GM10266 (cell line): ENCODE data around the gene CTNNA3.

Experiments
- DNase-seq: peaks from one replicate; pipeline ENCODE4 v3.0.0; 2012; ENCODE audit errors: extremely low spot score
- TF ChIP-seq, protein P1 (sequence below): IDR thresholded peaks from 2 replicates; pipeline ENCODE4 v1.5.1; 2012; ENCODE audit warnings: mild to moderate bottlenecking, low read depth; ENCODE audit not compliant: control insufficient read depth, insufficient read depth; ENCODE audit errors: missing control alignments

CTNNA3 gene

GRCh38 chr10:66049335-66049734 is 1646.7 kb downstream of the CTNNA3 start:
- TF ChIP-seq, protein P1, sequence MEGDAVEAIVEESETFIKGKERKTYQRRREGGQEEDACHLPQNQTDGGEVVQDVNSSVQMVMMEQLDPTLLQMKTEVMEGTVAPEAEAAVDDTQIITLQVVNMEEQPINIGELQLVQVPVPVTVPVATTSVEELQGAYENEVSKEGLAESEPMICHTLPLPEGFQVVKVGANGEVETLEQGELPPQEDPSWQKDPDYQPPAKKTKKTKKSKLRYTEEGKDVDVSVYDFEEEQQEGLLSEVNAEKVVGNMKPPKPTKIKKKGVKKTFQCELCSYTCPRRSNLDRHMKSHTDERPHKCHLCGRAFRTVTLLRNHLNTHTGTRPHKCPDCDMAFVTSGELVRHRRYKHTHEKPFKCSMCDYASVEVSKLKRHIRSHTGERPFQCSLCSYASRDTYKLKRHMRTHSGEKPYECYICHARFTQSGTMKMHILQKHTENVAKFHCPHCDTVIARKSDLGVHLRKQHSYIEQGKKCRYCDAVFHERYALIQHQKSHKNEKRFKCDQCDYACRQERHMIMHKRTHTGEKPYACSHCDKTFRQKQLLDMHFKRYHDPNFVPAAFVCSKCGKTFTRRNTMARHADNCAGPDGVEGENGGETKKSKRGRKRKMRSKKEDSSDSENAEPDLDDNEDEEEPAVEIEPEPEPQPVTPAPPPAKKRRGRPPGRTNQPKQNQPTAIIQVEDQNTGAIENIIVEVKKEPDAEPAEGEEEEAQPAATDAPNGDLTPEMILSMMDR, result no peak
- DNase-seq, result no peak

DNA sequence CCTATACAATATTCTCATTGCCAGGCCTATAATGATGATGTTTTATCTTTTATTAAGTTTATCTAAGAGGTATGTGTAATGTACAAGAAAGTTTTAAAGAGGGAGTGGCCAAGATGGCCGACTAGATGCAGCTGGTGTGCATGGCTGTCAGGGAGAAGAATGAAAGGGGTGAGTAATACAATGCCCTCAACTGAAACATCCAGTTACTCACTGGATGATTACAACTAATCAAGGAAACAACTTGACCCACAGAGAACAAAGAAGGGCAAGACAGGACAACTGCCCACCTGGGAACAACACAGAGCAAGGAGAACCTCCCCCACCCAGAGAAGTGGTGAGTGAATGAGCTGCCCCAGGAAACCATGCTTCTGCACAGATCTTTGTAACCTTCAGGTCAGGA is 1650.1 kb downstream of the CTNNA3 start:
- no peak for DNase-seq
- TF ChIP-seq, protein P1, result no peak

DNA sequence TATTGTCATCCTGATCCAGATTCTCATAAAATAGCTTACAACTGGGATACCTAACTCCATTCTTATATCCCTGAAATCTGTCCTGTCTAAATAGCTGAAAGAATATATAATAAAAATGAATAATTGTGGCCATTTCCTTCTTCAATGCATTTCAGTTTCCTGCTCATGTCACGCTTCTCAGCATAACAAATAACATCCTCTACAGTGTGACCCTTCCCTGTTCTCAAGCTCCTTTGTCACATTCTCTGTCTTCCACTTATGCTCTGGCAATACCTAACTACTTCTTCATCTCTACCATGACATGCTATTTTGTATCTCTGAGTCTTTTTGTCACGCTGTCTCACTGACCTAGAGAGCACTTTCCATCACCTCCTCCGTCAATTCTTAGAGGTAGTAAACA is 1654.2 kb downstream of the CTNNA3 start:
- TF ChIP-seq, protein P1, result no peak
- DNase-seq, result no peak

GRCh38 chr10:66038623-66039022 is 1657.4 kb downstream of the CTNNA3 start:
- no peak for DNase-seq
- TF ChIP-seq, protein P1, result no peak

- TF ChIP-seq, protein P1, result no peak
- DNase-seq, result no peak
These were observed 1669.7 kb downstream of the CTNNA3 start for GRCh38 chr10:66026321-66026720.

DNA sequence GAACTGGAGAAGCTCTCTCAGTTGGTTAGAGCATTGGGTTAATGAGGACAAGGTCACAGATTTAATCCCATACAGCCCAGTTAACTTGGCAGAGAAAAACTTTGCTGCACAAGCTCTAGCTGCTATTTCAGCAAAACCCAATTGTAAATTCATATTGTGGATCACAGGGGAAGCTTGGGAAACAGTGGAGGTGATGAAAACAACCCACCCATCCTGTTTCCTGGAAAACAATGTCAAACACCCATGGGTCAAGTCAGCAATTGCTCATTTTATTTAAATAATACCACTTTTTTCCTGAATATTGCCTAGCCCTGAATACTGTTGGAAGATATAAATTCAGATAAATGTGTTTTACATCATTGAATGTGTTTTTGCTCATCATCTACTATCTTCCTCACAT is 1670.8 kb downstream of the CTNNA3 start:
- TF ChIP-seq, protein P1, result no peak
- no peak for DNase-seq

- TF ChIP-seq, protein P1, result no peak
- DNase-seq, result no peak
These were observed 1674.6 kb downstream of the CTNNA3 start for GRCh38 chr10:66021423-66021822.
